HCT116 (cell line): Measurements from ENCODE around the gene HPS1. TPM values are rescaled to one million over a fixed set of nuclear protein-coding genes. Genes with fewer than 3 reads are reported as not detected.

Experiments
- microRNA counts: library from miRNA; unstranded; fragments of <30 nt; microRNA quantifications from one replicate; lab custom pipeline; 2015
- microRNA-seq: library from miRNA; unstranded; fragments of <30 nt; microRNA quantifications from one replicate; pipeline ENCODE4, GENCODE V29; 2016; ENCODE audit warnings: borderline number of aligned reads
- total RNA-seq: library from RNA; stranded (reverse); gene quantifications from one replicate; pipeline ENCODE4 v1.2.1, GENCODE V29; 2021; ENCODE audit not compliant: unreplicated experiment

The HPS1 gene
- total RNA-seq, 1 experiment from 2014 or later, result 64.3 TPM

MicroRNAs within 50 kb of the gene (microRNA counts, 767-probe panel; counts per million panel counts)
- not detected for microRNA hsa-miR-1287 (lab: Ali Mortazavi, UCI)

Small RNA genes within 50 kb of the gene (microRNA-seq; reads per million reads assigned to microRNA genes)
- gene MIR1287 (189 reads per million, percentile 67 among the genes with 10 or more reads in this experiment), gene MIR4685 (not detected)

Other genes starting within 250 kb of the HPS1 start
- gene LOXL4, start 178.7 kb downstream of the HPS1 start, total RNA-seq, result 1.3 TPM
- gene PYROXD2, start 31.8 kb downstream of the HPS1 start, total RNA-seq, result 14.2 TPM